A673 (cell line): ENCODE measurements around the gene ELMO3. TPM values are rescaled to one million over a fixed set of nuclear protein-coding genes. Genes with fewer than 3 reads are reported as not detected.

Source experiments
- BruUV-seq: library from RNA; stranded (reverse); fragments of 400-500 nt; replicated peaks from 2 replicates; lab custom pipeline; 2021; lab: Mats Ljungman, UMichigan
- CTCF ChIA-PET: fragments of 300-600 bp; sonication (Branson Sonifier 250); formaldehyde crosslinking; loops from one replicate; lab custom pipeline; 2022; ENCODE audit warnings: antibody characterized with exemption; lab: Charles Lee
- POLR2A ChIA-PET: fragments of 300-600 bp; sonication (Branson Sonifier 250); formaldehyde crosslinking; loops from one replicate; lab custom pipeline; 2022; ENCODE audit warnings: antibody characterized with exemption; ENCODE audit not compliant: low non-redundant PET; lab: Charles Lee
- DNase-seq: peaks from one replicate; pipeline ENCODE4 v3.0.0-alpha.2; 2015; ENCODE audit warnings: low spot score
- H3K27ac ChIP-seq: fragments of 200-600 bp; sonication (generic); 2 replicates; pipeline ENCODE4 v1.5.1; 2016; ENCODE audit warnings: mixed run types, low read depth, mild to moderate bottlenecking, mixed read lengths, antibody characterized with exemption, low read length; ENCODE audit not compliant: poor library complexity, severe bottlenecking
- H3K27me3 ChIP-seq: fragments of 200-600 bp; sonication (generic); replicated peaks from 2 replicates; pipeline ENCODE4 v1.6.1; 2017; ENCODE audit warnings: mixed run types, low read depth, mild to moderate bottlenecking, mixed read lengths, antibody characterized with exemption, low read length; ENCODE audit not compliant: insufficient read depth, poor library complexity
- H3K36me3 ChIP-seq: fragments of 200-600 bp; sonication (generic); 2 replicates; pipeline ENCODE4 v1.6.1; 2016; ENCODE audit warnings: mixed run types, mild to moderate bottlenecking, mixed read lengths, antibody characterized with exemption, low read length; ENCODE audit not compliant: insufficient read depth, poor library complexity, severe bottlenecking
- H3K4me1 ChIP-seq: fragments of 200-600 bp; sonication (generic); 2 replicates; pipeline ENCODE4 v1.6.1; 2017; ENCODE audit warnings: mixed run types, mild to moderate bottlenecking, mixed read lengths, antibody characterized with exemption, low read length; ENCODE audit not compliant: insufficient read depth, poor library complexity, severe bottlenecking
- H3K4me3 ChIP-seq: fragments of 200-600 bp; sonication (generic); 2 replicates; pipeline ENCODE4 v1.5.1; 2016; ENCODE audit warnings: low read depth, mixed run types, mild to moderate bottlenecking, mixed read lengths, low read length; ENCODE audit not compliant: poor library complexity, severe bottlenecking
- H3K9me3 ChIP-seq: fragments of 200-600 bp; sonication (generic); 2 replicates; pipeline ENCODE4 v1.6.1; 2016; ENCODE audit warnings: mixed run types, low read depth, mild to moderate bottlenecking, mixed read lengths, antibody characterized with exemption, low read length; ENCODE audit not compliant: poor library complexity, severe bottlenecking
- EZH2 ChIP-seq: fragments of 200-600 bp; sonication (generic); IDR thresholded peaks from 2 replicates; pipeline ENCODE4 v1.6.1; 2017; ENCODE audit warnings: borderline replicate concordance, low read depth, mild to moderate bottlenecking, mixed read lengths, antibody characterized with exemption, low read length; ENCODE audit not compliant: poor library complexity, severe bottlenecking
- intact Hi-C: fragments of 100-400 bp; cut with micrococcal nuclease; formaldehyde crosslinking; loops from one replicate; pipeline ENCODE4 v1.10.0; 2022; ENCODE audit not compliant: unreplicated experiment
- total RNA-seq: library from RNA; stranded (reverse); gene quantifications from 2 replicates; pipeline ENCODE4 v1.2.3, GENCODE V29; 2021
- TF ChIP-seq, protein P1 (sequence below): fragments of 300-800, 200-600 bp; sonication (generic); conservative IDR thresholded peaks from 2 replicates; pipeline ENCODE4 v1.5.1; 2017; ENCODE audit warnings: low read depth, mild to moderate bottlenecking, antibody characterized with exemption, low read length, moderate library complexity, mixed read lengths

The ELMO3 gene
- total RNA-seq, 1 experiment from 2014 or later = 4.7 TPM

- H3K4me3 ChIP-seq = no peak overlapping the region
- no peaks in the 10 kb centered on the region for H3K27me3 ChIP-seq
- no peaks in the 10 kb centered on the region for H3K9me3 ChIP-seq
- H3K4me1 ChIP-seq = peaks cover 13% of the 10 kb centered on the region
- POLR2A ChIA-PET = no interaction called here
- CTCF ChIA-PET = no interaction called here
- intact Hi-C loops = no loop called here
- DNase-seq = no peak
- no peak overlapping the region for H3K27ac ChIP-seq
- no peaks in the 10 kb centered on the region for H3K36me3 ChIP-seq
- TF ChIP-seq, protein P1, sequence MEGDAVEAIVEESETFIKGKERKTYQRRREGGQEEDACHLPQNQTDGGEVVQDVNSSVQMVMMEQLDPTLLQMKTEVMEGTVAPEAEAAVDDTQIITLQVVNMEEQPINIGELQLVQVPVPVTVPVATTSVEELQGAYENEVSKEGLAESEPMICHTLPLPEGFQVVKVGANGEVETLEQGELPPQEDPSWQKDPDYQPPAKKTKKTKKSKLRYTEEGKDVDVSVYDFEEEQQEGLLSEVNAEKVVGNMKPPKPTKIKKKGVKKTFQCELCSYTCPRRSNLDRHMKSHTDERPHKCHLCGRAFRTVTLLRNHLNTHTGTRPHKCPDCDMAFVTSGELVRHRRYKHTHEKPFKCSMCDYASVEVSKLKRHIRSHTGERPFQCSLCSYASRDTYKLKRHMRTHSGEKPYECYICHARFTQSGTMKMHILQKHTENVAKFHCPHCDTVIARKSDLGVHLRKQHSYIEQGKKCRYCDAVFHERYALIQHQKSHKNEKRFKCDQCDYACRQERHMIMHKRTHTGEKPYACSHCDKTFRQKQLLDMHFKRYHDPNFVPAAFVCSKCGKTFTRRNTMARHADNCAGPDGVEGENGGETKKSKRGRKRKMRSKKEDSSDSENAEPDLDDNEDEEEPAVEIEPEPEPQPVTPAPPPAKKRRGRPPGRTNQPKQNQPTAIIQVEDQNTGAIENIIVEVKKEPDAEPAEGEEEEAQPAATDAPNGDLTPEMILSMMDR = no peak
- no peak for TF ChIP-seq EZH2
- BruUV-seq = no TSS peak
Measured at GRCh38 chr16:67166110-67166547, 32.8 kb upstream of the ELMO3 start.

DNA sequence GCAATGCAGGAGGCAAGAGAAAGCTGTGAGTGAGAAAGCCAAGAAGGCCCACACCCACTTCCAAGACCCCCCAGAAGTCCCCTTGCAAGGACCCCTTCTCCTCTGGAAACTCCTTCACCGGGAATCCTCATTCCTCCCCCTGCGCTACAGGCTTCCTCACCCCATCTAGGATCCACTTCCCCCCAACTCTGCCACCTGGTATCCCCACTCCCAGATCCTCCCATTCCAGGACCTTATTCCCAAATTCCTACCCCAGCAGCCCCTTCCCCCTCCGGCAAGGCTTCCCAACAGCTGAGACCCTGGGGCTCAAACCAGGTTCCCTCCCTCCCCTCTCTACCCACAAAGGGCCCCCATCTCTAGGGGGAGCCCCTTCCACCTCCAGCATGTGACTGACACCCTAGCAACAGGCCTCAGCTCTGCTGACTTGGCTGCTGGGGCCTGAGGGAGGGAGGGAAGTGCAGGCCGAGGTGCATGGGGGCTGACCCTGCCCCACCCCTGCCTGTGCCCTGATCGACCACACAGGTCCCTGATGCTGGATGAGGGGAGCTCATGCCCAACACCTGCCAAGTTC lies 32.2 kb upstream of the ELMO3 start:
- no peaks in the 10 kb centered on the region for H3K27me3 ChIP-seq

GRCh38 chr16:67167588-67167987 lies 31.3 kb upstream of the ELMO3 start:
- Histone ChIP-seq H3K27me3 (no peaks in the 10 kb centered on the region), H3K4me3 (no peak overlapping the region), H3K27ac (no peak overlapping the region), H3K9me3 (no peaks in the 10 kb centered on the region), H3K4me1 (peaks cover 14% of the 10 kb centered on the region), H3K36me3 (no peaks in the 10 kb centered on the region)
- POLR2A ChIA-PET = no interaction called here
- no TSS peak for BruUV-seq
- intact Hi-C loops = no loop called here
- no peak for DNase-seq
- TF ChIP-seq EZH2 = no peak
- TF ChIP-seq, protein P1 = no peak
- CTCF ChIA-PET = no interaction called here

More for the DNA sequence above, 32.2 kb upstream of the ELMO3 start:
- POLR2A ChIA-PET = no interaction called here
- peaks cover 14% of the 10 kb centered on the region for H3K4me1 ChIP-seq
- intact Hi-C loops = no loop called here
- CTCF ChIA-PET = no interaction called here
- DNase-seq = no peak
- no TSS peak for BruUV-seq
- no peaks in the 10 kb centered on the region for H3K36me3 ChIP-seq
- H3K4me3 ChIP-seq = no peak overlapping the region
- no peak for TF ChIP-seq EZH2
- TF ChIP-seq, protein P1 = no peak
- H3K9me3 ChIP-seq = no peaks in the 10 kb centered on the region
- no peak overlapping the region for H3K27ac ChIP-seq
